IMR-90 (cell line): ENCODE measurements around the gene DNAH17. TPM values are rescaled to one million over a fixed set of nuclear protein-coding genes. Genes with fewer than 3 reads are reported as not detected.

ENCODE experiments used
- ATAC-seq: fragments of 200-7000 bp; cut with Tn5 transposase; 2 replicates; pipeline ENCODE4 v1.9.1; 2020; ENCODE audit warnings: low read depth, mild to moderate bottlenecking, moderate library complexity
- BruUV-seq: library from RNA; stranded (reverse); fragments of 400-500 nt; replicated peaks from 2 replicates; lab custom pipeline; 2021; lab: Mats Ljungman, UMichigan
- CTCF ChIA-PET: fragments of 300-600 bp; formaldehyde crosslinking; extraction: SDS; loops from one replicate; lab custom pipeline; 2021; ENCODE audit warnings: antibody characterized with exemption; lab: Yijun Ruan, JAX
- POLR2A ChIA-PET: fragments of 300-600 bp; sonication (Branson Sonifier 250); formaldehyde crosslinking; loops from one replicate; lab custom pipeline; 2022; ENCODE audit warnings: antibody characterized with exemption; ENCODE audit not compliant: unreplicated experiment; lab: Charles Lee
- DNase-seq: peaks from one replicate; pipeline ENCODE4 v3.0.0; 2013
- H2AFZ ChIP-seq: replicated peaks from 2 replicates; pipeline ENCODE3; 2013; ENCODE audit warnings: low read length, mild to moderate bottlenecking; ENCODE audit not compliant: poor library complexity
- H2AK5ac ChIP-seq: 2 replicates; pipeline ENCODE4 v1.6.1; 2013; ENCODE audit warnings: low read depth, low read length, inconsistent platforms
- H2AK9ac ChIP-seq: replicated peaks from 2 replicates; pipeline ENCODE3; 2013; ENCODE audit warnings: mild to moderate bottlenecking, low read depth, low read length, moderate library complexity; ENCODE audit not compliant: poor library complexity
- H2BK120ac ChIP-seq: 2 replicates; pipeline ENCODE4 v1.6.1; 2013; ENCODE audit warnings: low read depth, low read length, inconsistent platforms
- H2BK15ac ChIP-seq: 3 replicates; pipeline ENCODE4 v1.6.1; 2013; ENCODE audit warnings: low read depth, low read length, inconsistent platforms
- H2BK20ac ChIP-seq: 2 replicates; pipeline ENCODE4 v1.6.1; 2013; ENCODE audit warnings: low read depth, mild to moderate bottlenecking, inconsistent platforms, low read length, moderate library complexity
- H2BK5ac ChIP-seq: 2 replicates; pipeline ENCODE4 v1.6.1; 2013; ENCODE audit warnings: mild to moderate bottlenecking, low read depth, low read length, inconsistent platforms; ENCODE audit not compliant: poor library complexity, severe bottlenecking
- H3K14ac ChIP-seq: replicated peaks from 2 replicates; pipeline ENCODE4 v1.6.1; 2013; ENCODE audit warnings: low read depth, low read length, inconsistent platforms
- H3K18ac ChIP-seq: 2 replicates; pipeline ENCODE4 v1.6.1; 2013; ENCODE audit warnings: low read depth, low read length, control low read depth
- H3K23ac ChIP-seq: 2 replicates; pipeline ENCODE4 v1.6.1; 2013; ENCODE audit warnings: low read depth, low read length, inconsistent platforms
- H3K27ac ChIP-seq: 2 replicates; pipeline ENCODE4 v1.5.1; 2013; ENCODE audit warnings: mild to moderate bottlenecking, control low read depth, low read length; ENCODE audit not compliant: insufficient read depth
- H3K27me3 ChIP-seq: 2 replicates; pipeline ENCODE4 v1.6.1; 2013; ENCODE audit warnings: low read length; ENCODE audit not compliant: control insufficient read depth, insufficient read depth
- H3K36me3 ChIP-seq: 2 replicates; pipeline ENCODE4 v1.6.1; 2013; ENCODE audit warnings: low read length, mixed read lengths; ENCODE audit not compliant: control insufficient read depth, insufficient read depth
- H3K4ac ChIP-seq: 2 replicates; pipeline ENCODE4 v1.6.1; 2013; ENCODE audit warnings: low read depth, low read length, inconsistent platforms
- H3K4me1 ChIP-seq: 2 replicates; pipeline ENCODE4 v1.6.1; 2013; ENCODE audit warnings: low read length, mixed read lengths; ENCODE audit not compliant: control insufficient read depth, insufficient read depth
- H3K4me2 ChIP-seq: 2 replicates; pipeline ENCODE4 v1.6.1; 2013; ENCODE audit warnings: low read depth, mild to moderate bottlenecking, control low read depth, low read length, moderate library complexity
- H3K4me3 ChIP-seq: 2 replicates; pipeline ENCODE4 v1.5.1; 2013; ENCODE audit warnings: low read depth, mild to moderate bottlenecking, control low read depth, low read length, moderate library complexity; ENCODE audit not compliant: insufficient read depth
- H3K56ac ChIP-seq: 2 replicates; pipeline ENCODE4 v1.6.1; 2013; ENCODE audit warnings: low read length, inconsistent platforms; ENCODE audit not compliant: insufficient read depth; ENCODE audit errors: extremely low read depth
- H3K79me1 ChIP-seq, 2 experiments: 2 replicates each; pipeline ENCODE4 v1.6.1; 2013; ENCODE audit warnings: low read length in 2 of 2, inconsistent platforms in 1 of 2, low read depth in 1 of 2
- H3K9ac ChIP-seq: 2 replicates; pipeline ENCODE4 v1.6.1; 2013; ENCODE audit warnings: low read depth, low read length, control low read depth
- H3K9me1 ChIP-seq: 2 replicates; pipeline ENCODE4 v1.6.1; 2013; ENCODE audit warnings: low read length, inconsistent platforms; ENCODE audit not compliant: insufficient read depth
- H3K9me3 ChIP-seq: 2 replicates; pipeline ENCODE4 v1.6.1; 2013; ENCODE audit warnings: low read length; ENCODE audit not compliant: control insufficient read depth, insufficient read depth
- H4K20me1 ChIP-seq: 2 replicates; pipeline ENCODE4 v1.6.1; 2013; ENCODE audit warnings: low read length, inconsistent platforms; ENCODE audit not compliant: insufficient read depth
- H4K5ac ChIP-seq: 2 replicates; pipeline ENCODE4 v1.6.1; 2013; ENCODE audit warnings: mild to moderate bottlenecking, low read depth, low read length, control low read depth
- H4K8ac ChIP-seq, 2 experiments: 2 replicates each; pipeline ENCODE4 v1.6.1; 2013; ENCODE audit warnings: low read depth in 2 of 2, low read length in 2 of 2, control low read depth in 1 of 2, inconsistent platforms in 1 of 2
- H4K91ac ChIP-seq: 2 replicates; pipeline ENCODE4 v1.6.1; 2013; ENCODE audit warnings: low read depth, low read length, inconsistent platforms; ENCODE audit not compliant: insufficient read depth
- CHD1 ChIP-seq: IDR thresholded peaks from 2 replicates; pipeline ENCODE4 v1.6.1; 2012; ENCODE audit warnings: low read depth, low read length, improper control_type of control experiment
- ELK1 ChIP-seq: fragments of 150-350 bp; IDR thresholded peaks from 2 replicates; pipeline ENCODE4 v1.6.1; 2016; ENCODE audit warnings: low read depth, mild to moderate bottlenecking, low read length, moderate library complexity, borderline replicate concordance
- FOS ChIP-seq: fragments of 150-350 bp; IDR thresholded peaks from 2 replicates; pipeline ENCODE4 v1.6.1; 2016; ENCODE audit warnings: low read depth, low read length
- MAFK ChIP-seq: IDR thresholded peaks from 2 replicates; pipeline ENCODE4 v1.6.1; 2012; ENCODE audit warnings: low read depth, low read length, improper control_type of control experiment
- MAZ ChIP-seq: IDR thresholded peaks from 2 replicates; pipeline ENCODE4 v1.6.1; 2012; ENCODE audit warnings: low read depth, mild to moderate bottlenecking, low read length, improper control_type of control experiment, moderate library complexity, borderline replicate concordance
- MXI1 ChIP-seq: IDR thresholded peaks from 2 replicates; pipeline ENCODE4 v1.6.1; 2012; ENCODE audit warnings: low read depth, mild to moderate bottlenecking, low read length, moderate library complexity, borderline replicate concordance
- NFE2L2 ChIP-seq: fragments of 150-350 bp; IDR thresholded peaks from 2 replicates; pipeline ENCODE4 v1.6.1; 2016; ENCODE audit warnings: low read depth, mild to moderate bottlenecking, low read length
- RFX5 ChIP-seq: IDR thresholded peaks from 2 replicates; pipeline ENCODE4 v1.8.0; 2012; ENCODE audit warnings: low read depth, mild to moderate bottlenecking, low read length, moderate library complexity
- SMC3 ChIP-seq: fragments of 150-350 bp; IDR thresholded peaks from 2 replicates; pipeline ENCODE4 v1.6.1; 2016; ENCODE audit warnings: low read depth, mild to moderate bottlenecking, antibody characterized with exemption, low read length, moderate library complexity
- USF2 ChIP-seq: fragments of 150-350 bp; IDR thresholded peaks from 2 replicates; pipeline ENCODE4 v1.6.1; 2017; ENCODE audit warnings: mild to moderate bottlenecking, antibody characterized with exemption, low read length, low read depth
- WGBS, 2 experiments: methylation state at CpG; one replicate each; pipeline versions ENCODE4 v1.1.5 to v1.1.7; 2013; ENCODE audit warnings: missing lambda C conversion rate in 2 of 2; ENCODE audit not compliant: insufficient read length in 1 of 2; ENCODE audit errors: extremely low coverage in 2 of 2; 5-methylcytosine and 5-hydroxymethylcytosine counted together
- dilution Hi-C: fragments of 300-500 bp; cut with HindIII; formaldehyde crosslinking; loops from one replicate; pipeline ENCODE4 v1.14.3; 2018; ENCODE audit warnings: low sequenced_read_pairs; ENCODE audit not compliant: unreplicated experiment
- in situ Hi-C: fragments of 300-500 bp; cut with MboI; formaldehyde crosslinking; loops from 3 replicates; pipeline ENCODE4 v1.14.3; 2019; ENCODE audit warnings: low sequenced_read_pairs, inconsistent platforms, mixed read lengths
- intact Hi-C: fragments of 100-400 bp; cut with micrococcal nuclease; formaldehyde crosslinking; loops from 2 replicates; pipeline ENCODE4 v1.10.0; 2022
- polyA plus RNA-seq, 3 experiments: library from polyadenylated mRNA; depleted of rRNA; stranded (reverse); fragments of >200 nt; gene quantifications; 2 replicates each; pipeline ENCODE4 v1.2.3, GENCODE V29; 2012; ENCODE audit warnings: low replicate concordance in 1 of 3
- total RNA-seq: library from RNA; depleted of rRNA; stranded (reverse); fragments of >200 nt; gene quantifications from 2 replicates; pipeline ENCODE4 v1.2.3, GENCODE V29; 2012
- TF ChIP-seq, protein P1 (sequence below): conservative IDR thresholded peaks from 2 replicates; pipeline ENCODE4 v1.5.1; 2012; ENCODE audit warnings: mild to moderate bottlenecking, low read depth, low read length, improper control_type of control experiment

Gene DNAH17
- total and polyA plus RNA-seq, 2 of the 4 experiments (the other 2 are of a cell fraction), result not detected

DNA sequence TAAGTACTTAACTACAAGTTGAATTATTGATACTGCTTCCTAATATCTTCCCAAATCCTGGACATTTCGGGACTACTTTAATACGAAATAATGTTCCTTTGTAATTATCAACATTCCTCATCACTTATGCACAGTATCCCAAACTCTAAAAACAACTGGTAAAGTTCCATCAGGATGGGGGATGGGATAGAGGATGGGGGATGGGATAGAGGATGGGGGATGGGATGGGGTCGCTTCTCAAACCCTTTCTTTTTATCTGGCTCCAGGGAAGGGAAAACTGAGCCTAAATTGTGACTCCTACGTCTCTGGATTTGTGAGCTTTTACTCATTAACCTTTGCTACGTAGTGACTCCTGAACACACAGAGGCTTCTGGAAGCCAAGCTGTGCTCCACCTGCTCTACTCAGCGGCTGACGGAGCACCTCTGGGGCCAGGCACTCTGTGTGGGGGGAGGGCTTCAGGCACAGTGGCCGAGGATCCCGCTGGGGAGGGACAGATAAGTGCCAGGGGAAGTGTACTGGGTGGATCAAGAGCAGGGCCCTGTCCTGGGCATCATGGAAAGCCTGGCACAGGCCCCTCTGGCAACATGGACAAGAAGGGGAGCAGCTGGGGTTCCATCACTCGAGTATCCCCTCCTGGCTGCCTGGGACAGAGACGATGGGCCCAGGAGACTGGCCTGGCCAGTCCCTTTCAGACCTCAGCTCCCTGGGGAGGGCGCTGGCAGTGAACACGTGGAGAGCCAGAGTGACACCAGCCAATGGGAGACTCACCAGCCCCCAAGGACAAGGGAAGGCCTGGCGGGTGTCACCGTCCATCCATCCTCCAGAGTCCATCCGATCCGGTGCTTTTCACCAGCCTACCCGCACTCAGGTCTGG lies 142.5 kb downstream of the DNAH17 start (continued):
- TF ChIP-seq MXI1, result no peak

- no peak overlapping the region for H3K27ac ChIP-seq
- no peak overlapping the region for H3K14ac ChIP-seq
- no peaks in the 10 kb centered on the region for H3K79me1 ChIP-seq
- H4K8ac ChIP-seq, result no peak overlapping the region
- H3K9ac ChIP-seq, result no peak overlapping the region
- H2BK5ac ChIP-seq, result no peak overlapping the region
- no peak overlapping the region for H2BK120ac ChIP-seq
- in situ Hi-C loops, result no loop called here
- no peaks in the 10 kb centered on the region for H3K27me3 ChIP-seq
- H4K91ac ChIP-seq, result no peak overlapping the region
- dilution Hi-C loops, result no loop called here
- no peak overlapping the region for H2BK15ac ChIP-seq
- no peak overlapping the region for H3K56ac ChIP-seq
- WGBS, 2 experiments, result 95% methylated on average over 7 of the region's 13 CpGs; no CpG with 5 or more reads in 1 of the 2 experiments
- ChIA-PET CTCF (no interaction called here), POLR2A (interaction anchor here (0.6 kb wide), 1 partner anchor 1696 kb away, joined by 3 read pairs; no protein-coding TSS in a partner anchor)
- no peaks in the 10 kb centered on the region for H3K9me3 ChIP-seq
- no peak for TF ChIP-seq ELK1
- no peak for TF ChIP-seq RFX5
- TF ChIP-seq CHD1, result no peak
- no peak for TF ChIP-seq USF2
- TF ChIP-seq, protein P1, sequence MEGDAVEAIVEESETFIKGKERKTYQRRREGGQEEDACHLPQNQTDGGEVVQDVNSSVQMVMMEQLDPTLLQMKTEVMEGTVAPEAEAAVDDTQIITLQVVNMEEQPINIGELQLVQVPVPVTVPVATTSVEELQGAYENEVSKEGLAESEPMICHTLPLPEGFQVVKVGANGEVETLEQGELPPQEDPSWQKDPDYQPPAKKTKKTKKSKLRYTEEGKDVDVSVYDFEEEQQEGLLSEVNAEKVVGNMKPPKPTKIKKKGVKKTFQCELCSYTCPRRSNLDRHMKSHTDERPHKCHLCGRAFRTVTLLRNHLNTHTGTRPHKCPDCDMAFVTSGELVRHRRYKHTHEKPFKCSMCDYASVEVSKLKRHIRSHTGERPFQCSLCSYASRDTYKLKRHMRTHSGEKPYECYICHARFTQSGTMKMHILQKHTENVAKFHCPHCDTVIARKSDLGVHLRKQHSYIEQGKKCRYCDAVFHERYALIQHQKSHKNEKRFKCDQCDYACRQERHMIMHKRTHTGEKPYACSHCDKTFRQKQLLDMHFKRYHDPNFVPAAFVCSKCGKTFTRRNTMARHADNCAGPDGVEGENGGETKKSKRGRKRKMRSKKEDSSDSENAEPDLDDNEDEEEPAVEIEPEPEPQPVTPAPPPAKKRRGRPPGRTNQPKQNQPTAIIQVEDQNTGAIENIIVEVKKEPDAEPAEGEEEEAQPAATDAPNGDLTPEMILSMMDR, result no peak
- TF ChIP-seq FOS, result no peak
- no peak for TF ChIP-seq MAFK
- no peak for TF ChIP-seq SMC3
- TF ChIP-seq NFE2L2, result no peak
- no peak for TF ChIP-seq MAZ
- H3K4ac ChIP-seq, result no peak overlapping the region
- no peak overlapping the region for H2AK5ac ChIP-seq
- no peaks in the 10 kb centered on the region for H4K20me1 ChIP-seq
- peaks cover 3% of the 10 kb centered on the region; the same call in 1 of the 2 replicates for H3K9me1 ChIP-seq
- H3K23ac ChIP-seq, result no peak overlapping the region
- no peak for ATAC-seq
- no peak overlapping the region for H3K18ac ChIP-seq
- no peak overlapping the region for H2AFZ ChIP-seq
- H4K5ac ChIP-seq, result no peak overlapping the region
- peaks cover 8% of the 10 kb centered on the region; the same call in 1 of the 2 replicates for H3K4me1 ChIP-seq
- no peak overlapping the region for H3K4me2 ChIP-seq
- peaks cover 12% of the 10 kb centered on the region for H3K36me3 ChIP-seq
- H2AK9ac ChIP-seq, result no peak overlapping the region
- no peak overlapping the region for H3K4me3 ChIP-seq
- intact Hi-C loops, result no loop called here
- H2BK20ac ChIP-seq, result no peak overlapping the region
- no TSS peak for BruUV-seq
- DNase-seq, result no peak
Measured at GRCh38 chr17:78433780-78434335, 143.3 kb downstream of the DNAH17 start.
